Activated CD4-positive, alpha-beta memory T cell treated with anti-CD3 and anti-CD28 coated beads for 36 hours (primary cell): ENCODE data around the gene TSPEAR. TPM values are rescaled to one million over a fixed set of nuclear protein-coding genes. Genes with fewer than 3 reads are reported as not detected.
A peak's percentile ranks its signal among the peaks of the same experiment; 100 is the strongest.
"Not testable (repeated sequence)": the region's sequence is repeated elsewhere in the genome, so short reads cannot be mapped to it uniquely, and the experiment has no call there.

Source experiments
- CTCF ChIA-PET: fragments of 350-600 bp; sonication (Branson Sonifier 250); formaldehyde crosslinking; loops from one replicate; lab custom pipeline; 2021; ENCODE audit warnings: antibody characterized with exemption, inconsistent platforms; lab: Charles Lee
- POLR2A ChIA-PET: fragments of 350-600 bp; sonication (Branson Sonifier 250); formaldehyde crosslinking; loops from one replicate; lab custom pipeline; 2021; ENCODE audit warnings: antibody characterized with exemption; lab: Charles Lee
- DNase-seq: peaks from one replicate; pipeline ENCODE4 v3.0.0-alpha.2; 2020
- H3K27ac Mint-ChIP-seq: one replicate; pipeline ENCODE4 v1.8.0; 2021; ENCODE audit warnings: mixed read lengths
- H3K27me3 Mint-ChIP-seq: one replicate; pipeline ENCODE4 v1.8.0; 2021; ENCODE audit warnings: mixed read lengths
- H3K36me3 Mint-ChIP-seq: one replicate; pipeline ENCODE4 v1.8.0; 2021; ENCODE audit warnings: mixed read lengths
- H3K4me1 Mint-ChIP-seq: one replicate; pipeline ENCODE4 v1.8.0; 2021; ENCODE audit warnings: low read depth, mixed read lengths
- H3K4me3 Mint-ChIP-seq: one replicate; pipeline ENCODE4 v1.8.0; 2021; ENCODE audit warnings: mild to moderate bottlenecking, mixed read lengths
- H3K9me3 Mint-ChIP-seq: one replicate; pipeline ENCODE4 v1.8.0; 2021; ENCODE audit warnings: mixed read lengths
- intact Hi-C: fragments of 100-400 bp; cut with micrococcal nuclease; formaldehyde crosslinking; loops from one replicate; pipeline ENCODE4 v1.15.1; 2023
- total RNA-seq, 2 experiments: library from RNA; stranded (reverse); gene quantifications; one replicate each; pipeline ENCODE4 v1.2.3, GENCODE V29; 2021

The TSPEAR gene
- total RNA-seq, 2 experiments from 2014 or later = not detected

DNA sequence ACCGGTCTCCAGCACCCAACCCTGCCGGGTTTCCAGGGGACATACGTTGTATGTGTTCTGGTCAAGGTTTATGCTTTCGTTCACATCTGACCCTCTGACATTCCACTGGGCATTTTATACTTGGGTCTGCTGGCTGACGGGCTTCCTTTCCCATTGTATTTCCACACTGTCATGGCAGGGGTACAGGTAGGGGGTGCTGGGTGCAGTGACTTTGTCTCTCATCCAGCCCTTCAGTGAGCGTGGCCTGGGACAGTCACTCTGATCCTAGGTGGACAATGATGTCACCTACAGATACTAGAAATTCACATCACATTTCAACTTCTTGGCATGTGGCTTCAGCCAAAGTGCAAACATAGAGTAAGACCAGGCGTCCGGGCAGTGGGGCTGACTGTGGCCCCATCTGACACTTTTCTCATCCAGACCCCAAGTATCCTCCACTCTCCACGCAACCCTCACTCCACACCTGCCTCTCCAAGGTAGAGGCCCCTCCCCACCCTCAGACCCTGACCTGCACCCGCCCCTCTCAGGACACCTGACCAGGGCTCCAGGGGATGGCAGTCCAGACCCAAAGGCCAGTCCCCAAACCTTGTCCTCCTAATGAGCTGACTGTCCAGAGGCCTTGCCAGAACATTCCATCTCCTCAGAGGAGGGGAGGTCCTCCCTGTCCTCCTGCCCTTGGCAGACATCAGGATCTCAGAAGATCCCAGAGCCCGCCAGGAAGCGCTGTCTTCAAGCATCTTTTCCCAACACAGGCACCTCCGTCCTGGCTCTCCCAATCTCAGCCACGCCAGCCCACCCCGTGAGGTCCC, 75.0 kb downstream of the TSPEAR start:
- no peaks in the 10 kb centered on the region for H3K4me1 Mint-ChIP-seq
- no peak overlapping the region for H3K4me3 Mint-ChIP-seq
- H3K36me3 Mint-ChIP-seq = peaks cover 9% of the 10 kb centered on the region

GRCh38 chr21:44632067-44632466, 79.3 kb downstream of the TSPEAR start:
- ChIA-PET POLR2A (no interaction called here), CTCF (no interaction called here)
- Mint-ChIP-seq H3K27me3 (no peaks in the 10 kb centered on the region), H3K9me3 (peaks cover 34% of the 10 kb centered on the region), H3K4me3 (no peak overlapping the region), H3K36me3 (peaks cover 12% of the 10 kb centered on the region), H3K27ac (no peak overlapping the region), H3K4me1 (peaks cover 18% of the 10 kb centered on the region)
- intact Hi-C loops = no loop called here
- DNase-seq = no peak

More for the DNA sequence above, 75.0 kb downstream of the TSPEAR start:
- intact Hi-C loops = no loop called here
- CTCF ChIA-PET = no interaction called here
- Mint-ChIP-seq H3K9me3 (peaks cover 29% of the 10 kb centered on the region), H3K27me3 (peaks cover 5% of the 10 kb centered on the region), H3K27ac (no peak overlapping the region)
- POLR2A ChIA-PET = no interaction called here
- DNase-seq = no peak

DNA sequence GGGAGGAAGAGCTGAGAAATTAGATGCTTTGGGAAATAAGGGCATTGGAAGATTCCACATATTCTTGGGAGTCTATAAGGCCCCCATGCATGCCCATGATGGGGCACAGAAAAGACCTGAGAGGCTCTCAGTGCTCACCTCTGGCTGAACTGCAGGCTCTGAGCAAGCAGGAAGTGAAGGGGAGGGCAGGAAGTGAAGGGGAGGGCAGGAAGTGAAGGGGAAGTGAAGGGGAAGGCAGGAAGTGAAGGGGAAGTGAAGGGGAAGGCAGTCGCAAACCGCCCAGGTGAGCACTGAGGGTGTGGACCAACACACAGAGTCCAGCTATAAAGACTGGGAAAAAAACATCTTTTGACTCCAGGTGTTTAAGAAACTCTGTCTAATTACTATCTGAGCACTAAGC, 80.9 kb downstream of the TSPEAR start:
- no peak overlapping the region for H3K4me3 Mint-ChIP-seq
- H3K27me3 Mint-ChIP-seq = no peaks in the 10 kb centered on the region
- no peak for DNase-seq
- peaks cover 18% of the 10 kb centered on the region for H3K4me1 Mint-ChIP-seq
- H3K27ac Mint-ChIP-seq = no peak overlapping the region
- ChIA-PET POLR2A (no interaction called here), CTCF (no interaction called here)
- H3K9me3 Mint-ChIP-seq = peaks cover 34% of the 10 kb centered on the region
- H3K36me3 Mint-ChIP-seq = peaks cover 12% of the 10 kb centered on the region
- intact Hi-C loops = no loop called here

GRCh38 chr21:44628707-44629391, 82.5 kb downstream of the TSPEAR start:
- CTCF ChIA-PET = no interaction called here
- no peak overlapping the region for H3K4me3 Mint-ChIP-seq

DNA sequence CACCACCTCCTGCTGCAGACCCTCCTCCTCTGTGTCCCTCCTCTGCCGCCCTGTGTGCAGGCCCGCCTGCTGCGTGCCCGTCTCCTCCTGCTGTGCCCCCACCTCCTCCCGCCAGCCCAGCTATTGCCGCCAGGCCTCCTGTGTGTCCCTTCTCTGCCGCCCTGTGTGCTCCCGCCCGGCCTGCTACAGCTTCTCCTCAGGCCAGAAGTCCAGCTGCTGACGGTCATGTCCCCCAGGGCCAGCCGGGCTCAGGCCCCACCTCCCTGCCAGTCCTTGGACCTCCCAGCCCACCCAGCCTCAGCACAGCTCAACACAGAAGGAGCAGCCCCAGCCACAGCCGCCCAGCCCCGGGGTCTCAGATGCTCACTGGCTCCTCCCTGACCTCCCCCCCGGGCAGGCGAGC, 83.5 kb downstream of the TSPEAR start:
- Mint-ChIP-seq H3K4me1 (peaks cover 18% of the 10 kb centered on the region), H3K36me3 (peaks cover 21% of the 10 kb centered on the region), H3K9me3 (peaks cover 47% of the 10 kb centered on the region)
- CTCF ChIA-PET, H3K27ac Mint-ChIP-seq, H3K27me3 Mint-ChIP-seq, intact Hi-C loops, DNase-seq, POLR2A ChIA-PET, H3K4me3 Mint-ChIP-seq: not testable (repeated sequence)

More at GRCh38 chr21:44628707-44629391, 82.5 kb downstream of the TSPEAR start:
- intact Hi-C loops = no loop called here
- DNase-seq = no peak
- POLR2A ChIA-PET = no interaction called here
- Mint-ChIP-seq H3K9me3 (peaks cover 46% of the 10 kb centered on the region), H3K36me3 (peaks cover 17% of the 10 kb centered on the region), H3K4me1 (peaks cover 18% of the 10 kb centered on the region), H3K27ac (no peak overlapping the region), H3K27me3 (no peaks in the 10 kb centered on the region)

DNA sequence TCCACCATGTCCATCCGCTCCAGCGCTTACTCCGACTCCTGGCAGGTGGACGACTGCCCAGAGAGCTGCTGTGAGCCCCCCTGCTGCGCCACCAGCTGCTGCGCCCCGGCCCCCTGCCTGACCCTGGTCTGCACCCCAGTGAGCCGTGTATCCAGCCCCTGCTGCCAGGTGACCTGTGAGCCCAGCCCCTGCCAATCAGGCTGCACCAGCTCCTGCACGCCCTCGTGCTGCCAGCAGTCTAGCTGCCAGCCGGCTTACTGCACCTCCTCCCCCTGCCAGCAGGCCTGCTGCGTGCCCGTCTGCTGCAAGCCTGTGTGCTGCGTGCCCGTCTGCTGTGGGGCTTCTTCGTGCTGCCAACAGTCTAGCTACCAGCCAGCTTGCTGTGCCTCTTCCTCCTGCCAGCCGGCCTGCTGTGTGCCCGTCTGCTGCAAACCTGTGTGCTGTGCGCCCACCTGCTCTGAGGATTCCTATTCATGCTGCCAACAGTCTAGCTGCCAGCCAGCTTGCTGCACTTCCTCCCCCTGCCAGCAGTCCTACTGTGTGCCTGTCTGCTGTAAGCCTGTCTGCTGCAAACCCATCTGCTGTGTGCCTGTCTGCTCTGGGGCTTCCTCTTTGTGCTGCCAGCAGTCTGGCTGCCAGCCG, 84.1 kb downstream of the TSPEAR start:
- peaks cover 21% of the 10 kb centered on the region for H3K36me3 Mint-ChIP-seq
- H3K4me1 Mint-ChIP-seq = peaks cover 18% of the 10 kb centered on the region
- H3K27ac Mint-ChIP-seq, H3K27me3 Mint-ChIP-seq, intact Hi-C loops, H3K4me3 Mint-ChIP-seq, DNase-seq, CTCF ChIA-PET, POLR2A ChIA-PET: not testable (repeated sequence)
- H3K9me3 Mint-ChIP-seq = peaks cover 44% of the 10 kb centered on the region

DNA sequence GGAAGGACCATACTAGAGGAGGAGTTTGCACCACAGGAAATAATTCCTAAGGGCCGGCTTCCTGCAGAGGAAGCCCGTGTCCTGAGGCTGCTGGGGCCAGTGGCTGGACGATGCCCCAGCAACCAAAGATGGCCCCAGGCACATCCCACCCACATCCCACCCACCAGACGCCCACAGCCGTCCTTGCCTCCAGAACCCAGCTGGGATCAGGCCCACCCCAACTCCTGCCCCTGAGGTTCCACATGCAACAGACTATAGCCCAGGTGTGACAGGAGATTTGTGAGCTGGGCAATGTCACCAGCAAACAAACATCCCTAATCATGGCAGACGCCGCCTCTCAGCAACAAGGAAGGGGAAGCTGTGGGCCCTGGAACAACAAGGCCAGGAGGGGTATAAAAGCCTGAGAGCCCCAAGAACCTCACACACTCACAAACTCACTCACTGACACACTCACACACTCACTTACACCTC, 84.7 kb downstream of the TSPEAR start, which contains the start of gene KRTAP10-9:
TSS of gene KRTAP10-9 (plus strand) at position 421 of the 471 bp plus-strand sequence. CDS start 79 bp downstream, outside the sequence.
- Mint-ChIP-seq H3K4me3 (no peak within 1 kb of the TSS), H3K36me3 (peaks cover 16% of the 10 kb centered on the region), H3K27ac (no peak within 1 kb of the TSS), H3K9me3 (peaks cover 38% of the 10 kb centered on the region), H3K27me3 (no peaks in the 10 kb centered on the region), H3K4me1 (peaks cover 18% of the 10 kb centered on the region)
- intact Hi-C loops = no loop called here
- CTCF ChIA-PET = no interaction called here
- no peak for DNase-seq
- POLR2A ChIA-PET = no interaction called here

GRCh38 chr21:44626262-44626661, 85.1 kb downstream of the TSPEAR start:
- Mint-ChIP-seq H3K9me3 (peaks cover 34% of the 10 kb centered on the region), H3K36me3 (peaks cover 15% of the 10 kb centered on the region), H3K4me3 (no peak overlapping the region), H3K27me3 (no peaks in the 10 kb centered on the region), H3K4me1 (peaks cover 18% of the 10 kb centered on the region), H3K27ac (no peak overlapping the region)
- no peak for DNase-seq
- ChIA-PET POLR2A (no interaction called here), CTCF (no interaction called here)
- intact Hi-C loops = no loop called here

DNA sequence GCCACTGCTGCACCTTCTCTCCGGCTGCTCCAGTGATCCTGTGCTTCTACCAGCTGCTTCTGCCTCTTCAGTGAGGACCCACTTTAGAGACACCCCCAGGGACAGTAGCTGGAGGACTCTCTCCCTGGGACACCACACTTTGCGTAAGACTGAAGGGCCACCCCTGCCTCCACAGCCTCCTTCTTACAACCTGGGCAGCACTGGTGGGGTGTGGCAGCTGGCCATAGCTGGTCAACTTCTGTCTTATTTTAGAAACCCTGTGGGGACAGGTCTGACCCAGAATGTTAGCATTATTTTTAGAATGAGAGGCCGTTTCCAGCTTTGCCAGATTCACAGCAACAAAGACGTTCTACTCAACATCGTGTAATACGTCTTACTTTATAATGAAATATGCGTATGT, 85.6 kb downstream of the TSPEAR start:
- intact Hi-C loops = no loop called here
- no peak for DNase-seq
- H3K27me3 Mint-ChIP-seq = no peaks in the 10 kb centered on the region
- H3K4me3 Mint-ChIP-seq = no peak overlapping the region
- POLR2A ChIA-PET = no interaction called here
- H3K9me3 Mint-ChIP-seq = peaks cover 31% of the 10 kb centered on the region
- H3K27ac Mint-ChIP-seq = no peak overlapping the region
- H3K36me3 Mint-ChIP-seq = peaks cover 12% of the 10 kb centered on the region
- CTCF ChIA-PET = no interaction called here
- H3K4me1 Mint-ChIP-seq = peaks cover 18% of the 10 kb centered on the region

GRCh38 chr21:44623575-44623974, 87.8 kb downstream of the TSPEAR start:
- Mint-ChIP-seq H3K27ac (no peak overlapping the region), H3K4me3 (no peak overlapping the region), H3K4me1 (peaks cover 20% of the 10 kb centered on the region), H3K9me3 (peaks cover 38% of the 10 kb centered on the region), H3K36me3 (peaks cover 29% of the 10 kb centered on the region), H3K27me3 (no peaks in the 10 kb centered on the region)
- POLR2A ChIA-PET = no interaction called here
- intact Hi-C loops = no loop called here
- CTCF ChIA-PET = no interaction called here
- no peak for DNase-seq

DNA sequence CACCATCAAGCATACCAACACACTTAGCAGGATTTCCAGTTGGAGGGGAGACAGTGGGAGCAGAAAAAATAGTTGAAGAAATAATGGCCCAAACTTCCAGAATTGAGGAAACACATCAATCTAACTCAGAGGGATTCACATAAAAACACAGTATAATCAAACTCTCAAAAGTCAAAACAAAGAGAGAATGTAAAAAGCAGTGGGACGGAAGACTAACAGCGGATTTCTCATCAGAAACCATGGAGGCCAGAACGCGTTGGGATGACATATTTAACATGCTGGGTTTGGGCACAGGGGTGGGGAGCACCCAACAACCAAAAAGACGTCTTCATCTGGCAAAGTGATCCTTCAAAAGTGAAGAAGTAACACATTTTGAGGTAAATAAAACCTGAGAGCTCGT, 91.5 kb downstream of the TSPEAR start:
- CTCF ChIA-PET = interaction anchor here (1.6 kb wide), 1 partner anchor 174 kb away, joined by 9 read pairs; no protein-coding TSS in a partner anchor
- Mint-ChIP-seq H3K9me3 (peaks cover 36% of the 10 kb centered on the region), H3K4me1 (peaks cover 38% of the 10 kb centered on the region), H3K27me3 (no peaks in the 10 kb centered on the region), H3K27ac (peak overlapping the region; percentile 92), H3K4me3 (no peak overlapping the region), H3K36me3 (peaks cover 29% of the 10 kb centered on the region)
- intact Hi-C loops = no loop called here
- POLR2A ChIA-PET = no interaction called here
- DNase-seq = no peak

- CTCF ChIA-PET = interaction anchor here (1.0 to 1.6 kb wide), 2 partner anchors 37 to 175 kb away, joined by 3 to 9 read pairs; no protein-coding TSS in a partner anchor
- Mint-ChIP-seq H3K27me3 (no peaks in the 10 kb centered on the region), H3K4me1 (peaks cover 38% of the 10 kb centered on the region), H3K27ac (peak overlapping the region; percentile 92), H3K9me3 (peaks cover 26% of the 10 kb centered on the region), H3K36me3 (peaks cover 25% of the 10 kb centered on the region), H3K4me3 (peak overlapping the region; percentile 30)
- POLR2A ChIA-PET = interaction anchor here (1.0 kb wide), 1 partner anchor 39 kb away, joined by 4 read pairs; the partner anchor contains the start of gene KRTAP12-3
- peak; percentile 70 for DNase-seq
- intact Hi-C loops = no loop called here
Observed at GRCh38 chr21:44618909-44619308, 92.5 kb downstream of the TSPEAR start.
